ENCODE measurements around the gene ADGRE2. TPM values are rescaled to one million over a fixed set of nuclear protein-coding genes. Genes with fewer than 3 reads are reported as not detected.
"Not testable (repeated sequence)": the region's sequence is repeated elsewhere in the genome, so short reads cannot be mapped to it uniquely, and the experiment has no call there.

ADGRE2 gene
- total and polyA plus RNA-seq, 4 donors, result 0.23 to 8.3 (median 4.6) TPM

GRCh38 chr19:14765403-14765802 is 13.0 kb downstream of the ADGRE2 start:
- ATAC-seq (ENCODE audit: low FRiP score); H3K36me3 ChIP-seq (ENCODE audit: control insufficient read depth in 1 of 2, insufficient read depth in 2 of 2, low read length in 1 of 2); DNase-seq; H3K4me1 ChIP-seq (ENCODE audit: control insufficient read depth in 1 of 2, insufficient read depth in 2 of 2, low read length in 2 of 2); H3K27me3 ChIP-seq (ENCODE audit: control insufficient read depth in 1 of 2, insufficient read depth in 2 of 2, low read length in 1 of 2); H3K27ac ChIP-seq (ENCODE audit: low read depth in 1 of 2, low read length in 2 of 2); H3K9me3 ChIP-seq (ENCODE audit: control insufficient read depth, low read length); intact Hi-C loops (cut with DNase I); H3K4me3 ChIP-seq (ENCODE audit: low read length in 2 of 2): not testable (repeated sequence)
- WGBS, 2 donors, result 81 to 96% methylated on average over 4 to 9 of the region's 18 CpGs

GRCh38 chr19:14764401-14764800 is 14.0 kb downstream of the ADGRE2 start:
- no peaks in the 10 kb centered on the region for H3K36me3 ChIP-seq (ENCODE audit: control insufficient read depth in 1 of 2, insufficient read depth in 2 of 2, low read length in 1 of 2)
- WGBS, 2 donors, result 85 to 89% methylated on average over 9 of the region's 9 CpGs
- no peak for DNase-seq
- intact Hi-C loops (cut with DNase I), result no loop called here
- ATAC-seq (ENCODE audit: low FRiP score), result no peak
- H3K4me1 ChIP-seq (ENCODE audit: control insufficient read depth in 1 of 2, insufficient read depth in 2 of 2, low read length in 2 of 2), result no peaks in the 10 kb centered on the region
- H3K4me3 ChIP-seq (ENCODE audit: low read length in 2 of 2), result no peak overlapping the region
- no peak overlapping the region for H3K27ac ChIP-seq (ENCODE audit: low read depth in 1 of 2, low read length in 2 of 2)
- H3K27me3 ChIP-seq (ENCODE audit: control insufficient read depth in 1 of 2, insufficient read depth in 2 of 2, low read length in 1 of 2), result no peaks in the 10 kb centered on the region
- H3K9me3 ChIP-seq (ENCODE audit: control insufficient read depth, low read length), result no peaks in the 10 kb centered on the region

GRCh38 chr19:14763497-14764145 is 14.7 kb downstream of the ADGRE2 start:
- no peaks in the 10 kb centered on the region for H3K9me3 ChIP-seq (ENCODE audit: control insufficient read depth, low read length)
- H3K27me3 ChIP-seq (ENCODE audit: control insufficient read depth in 1 of 2, insufficient read depth in 2 of 2, low read length in 1 of 2), result no peaks in the 10 kb centered on the region
- DNase-seq, result no peak
- H3K4me3 ChIP-seq (ENCODE audit: low read length in 2 of 2), result no peak overlapping the region
- ATAC-seq (ENCODE audit: low FRiP score), result no peak
- H3K36me3 ChIP-seq (ENCODE audit: control insufficient read depth in 1 of 2, insufficient read depth in 2 of 2, low read length in 1 of 2), result no peaks in the 10 kb centered on the region
- H3K4me1 ChIP-seq (ENCODE audit: control insufficient read depth in 1 of 2, insufficient read depth in 2 of 2, low read length in 2 of 2), result no peaks in the 10 kb centered on the region
- intact Hi-C loops (cut with DNase I), result no loop called here
- H3K27ac ChIP-seq (ENCODE audit: low read depth in 1 of 2, low read length in 2 of 2), result no peak overlapping the region
- 67 to 70% methylated on average over 4 of the region's 4 CpGs for WGBS, 2 donors

- no peak overlapping the region for H3K4me3 ChIP-seq (ENCODE audit: low read length in 2 of 2)
- H3K27me3 ChIP-seq (ENCODE audit: control insufficient read depth in 1 of 2, insufficient read depth in 2 of 2, low read length in 1 of 2), result no peaks in the 10 kb centered on the region
- no peak overlapping the region for H3K27ac ChIP-seq (ENCODE audit: low read depth in 1 of 2, low read length in 2 of 2)
- H3K4me1 ChIP-seq (ENCODE audit: control insufficient read depth in 1 of 2, insufficient read depth in 2 of 2, low read length in 2 of 2), result no peaks in the 10 kb centered on the region
- H3K9me3 ChIP-seq (ENCODE audit: control insufficient read depth, low read length), result no peaks in the 10 kb centered on the region
- 83 to 86% methylated on average over 2 of the region's 2 CpGs for WGBS, 2 donors
- H3K36me3 ChIP-seq (ENCODE audit: control insufficient read depth in 1 of 2, insufficient read depth in 2 of 2, low read length in 1 of 2), result no peaks in the 10 kb centered on the region
- intact Hi-C loops (cut with DNase I), result no loop called here
- ATAC-seq (ENCODE audit: low FRiP score) (no peak), DNase-seq (no peak)
Measured at GRCh38 chr19:14762111-14762510, 16.2 kb downstream of the ADGRE2 start.

- Histone ChIP-seq H3K9me3 (ENCODE audit: control insufficient read depth, low read length) (no peaks in the 10 kb centered on the region), H3K4me1 (ENCODE audit: control insufficient read depth in 1 of 2, insufficient read depth in 2 of 2, low read length in 2 of 2) (no peaks in the 10 kb centered on the region), H3K4me3 (ENCODE audit: low read length in 2 of 2) (no peak overlapping the region), H3K27ac (ENCODE audit: low read depth in 1 of 2, low read length in 2 of 2) (no peak overlapping the region), H3K36me3 (ENCODE audit: control insufficient read depth in 1 of 2, insufficient read depth in 2 of 2, low read length in 1 of 2) (no peaks in the 10 kb centered on the region), H3K27me3 (ENCODE audit: control insufficient read depth in 1 of 2, insufficient read depth in 2 of 2, low read length in 1 of 2) (no peaks in the 10 kb centered on the region)
- DNase-seq (no peak), ATAC-seq (ENCODE audit: low FRiP score) (no peak)
- 69 to 72% methylated on average over 5 of the region's 5 CpGs for WGBS, 2 donors
- intact Hi-C loops (cut with DNase I), result no loop called here
Measured at GRCh38 chr19:14761607-14762006, 16.8 kb downstream of the ADGRE2 start.

GRCh38 chr19:14758816-14759215 is 19.5 kb downstream of the ADGRE2 start:
- WGBS, 2 donors, result 20 to 26% methylated on average over 16 of the region's 16 CpGs
- no peaks in the 10 kb centered on the region for H3K9me3 ChIP-seq (ENCODE audit: control insufficient read depth, low read length)
- DNase-seq (no peak), ATAC-seq (ENCODE audit: low FRiP score) (no peak)
- no peak overlapping the region for H3K27ac ChIP-seq (ENCODE audit: low read depth in 1 of 2, low read length in 2 of 2)
- H3K4me3 ChIP-seq (ENCODE audit: low read length in 2 of 2), result no peak overlapping the region
- H3K36me3 ChIP-seq (ENCODE audit: control insufficient read depth in 1 of 2, insufficient read depth in 2 of 2, low read length in 1 of 2), result no peaks in the 10 kb centered on the region
- no peaks in the 10 kb centered on the region for H3K27me3 ChIP-seq (ENCODE audit: control insufficient read depth in 1 of 2, insufficient read depth in 2 of 2, low read length in 1 of 2)
- no peaks in the 10 kb centered on the region for H3K4me1 ChIP-seq (ENCODE audit: control insufficient read depth in 1 of 2, insufficient read depth in 2 of 2, low read length in 2 of 2)
- intact Hi-C loops (cut with DNase I), result no loop called here

GRCh38 chr19:14748601-14749000 is 29.8 kb downstream of the ADGRE2 start:
- no peaks in the 10 kb centered on the region for H3K27me3 ChIP-seq (ENCODE audit: control insufficient read depth in 1 of 2, insufficient read depth in 2 of 2, low read length in 1 of 2)
- H3K4me1 ChIP-seq (ENCODE audit: control insufficient read depth in 1 of 2, insufficient read depth in 2 of 2, low read length in 2 of 2), result no peaks in the 10 kb centered on the region
- no peak for DNase-seq
- ATAC-seq (ENCODE audit: low FRiP score), result no peak
- 63 to 73% methylated on average over 6 of the region's 6 CpGs for WGBS, 2 donors
- H3K4me3 ChIP-seq (ENCODE audit: low read length in 2 of 2), result no peak overlapping the region
- no peaks in the 10 kb centered on the region for H3K36me3 ChIP-seq (ENCODE audit: control insufficient read depth in 1 of 2, insufficient read depth in 2 of 2, low read length in 1 of 2)
- H3K9me3 ChIP-seq (ENCODE audit: control insufficient read depth, low read length), result no peaks in the 10 kb centered on the region
- intact Hi-C loops (cut with DNase I), result no loop called here
- H3K27ac ChIP-seq (ENCODE audit: low read depth in 1 of 2, low read length in 2 of 2), result no peak overlapping the region

- no peak overlapping the region for H3K4me3 ChIP-seq (ENCODE audit: low read length in 2 of 2)
- H3K27ac ChIP-seq (ENCODE audit: low read depth in 1 of 2, low read length in 2 of 2), result no peak overlapping the region
- H3K9me3 ChIP-seq (ENCODE audit: control insufficient read depth, low read length), result peaks cover 3% of the 10 kb centered on the region
- DNase-seq (no peak), ATAC-seq (ENCODE audit: low FRiP score) (no peak)
- H3K36me3 ChIP-seq (ENCODE audit: control insufficient read depth in 1 of 2, insufficient read depth in 2 of 2, low read length in 1 of 2), result no peaks in the 10 kb centered on the region
- 76 to 82% methylated on average over 4 of the region's 4 CpGs for WGBS, 2 donors
- no peaks in the 10 kb centered on the region for H3K4me1 ChIP-seq (ENCODE audit: control insufficient read depth in 1 of 2, insufficient read depth in 2 of 2, low read length in 2 of 2)
- intact Hi-C loops (cut with DNase I), result no loop called here
- H3K27me3 ChIP-seq (ENCODE audit: control insufficient read depth in 1 of 2, insufficient read depth in 2 of 2, low read length in 1 of 2), result no peaks in the 10 kb centered on the region
Measured at GRCh38 chr19:14746886-14747285, 31.5 kb downstream of the ADGRE2 start.

GRCh38 chr19:14735915-14736314 is 42.4 kb downstream of the ADGRE2 start:
- WGBS, 2 donors, result 67 to 72% methylated on average over 5 of the region's 5 CpGs
- intact Hi-C loops (cut with DNase I), result no loop called here
- Histone ChIP-seq H3K4me1 (ENCODE audit: control insufficient read depth in 1 of 2, insufficient read depth in 2 of 2, low read length in 2 of 2) (no peaks in the 10 kb centered on the region), H3K36me3 (ENCODE audit: control insufficient read depth in 1 of 2, insufficient read depth in 2 of 2, low read length in 1 of 2) (peaks cover 0 to 1% of the 10 kb centered on the region in 2 donors), H3K27ac (ENCODE audit: low read depth in 1 of 2, low read length in 2 of 2) (no peak overlapping the region), H3K27me3 (ENCODE audit: control insufficient read depth in 1 of 2, insufficient read depth in 2 of 2, low read length in 1 of 2) (no peaks in the 10 kb centered on the region), H3K9me3 (ENCODE audit: control insufficient read depth, low read length) (peaks cover 10% of the 10 kb centered on the region), H3K4me3 (ENCODE audit: low read length in 2 of 2) (no peak overlapping the region)
- ATAC-seq (ENCODE audit: low FRiP score) (no peak), DNase-seq (no peak)

Data from aorta (tissue), 5 donors.